ENCODE measurements around the gene PIRT. TPM values are rescaled to one million over a fixed set of nuclear protein-coding genes. Genes with fewer than 3 reads are reported as not detected.

PIRT gene
- total RNA-seq, 1 donor from 2014 or later, result not detected

- no peaks in the 10 kb centered on the region for H3K4me1 Mint-ChIP-seq (ENCODE audit: low read depth)
- TF ChIP-seq CTCF (IDR thresholded peaks at IDR 0.05; ENCODE audit: unreplicated experiment), result no peak
These were observed 16.1 kb downstream of the PIRT start for GRCh38 chr17:10821770-10822169.

GRCh38 chr17:10821054-10821453 lies 16.8 kb downstream of the PIRT start:
- H3K36me3 Mint-ChIP-seq (ENCODE audit: insufficient read depth), result no peaks in the 10 kb centered on the region
- no peaks in the 10 kb centered on the region for H3K4me1 Mint-ChIP-seq (ENCODE audit: low read depth)
- no peaks in the 10 kb centered on the region for H3K9me3 Mint-ChIP-seq (ENCODE audit: low read depth)
- peaks cover 28% of the 10 kb centered on the region for H3K27me3 Mint-ChIP-seq
- H3K27ac Mint-ChIP-seq, result no peak overlapping the region
- TF ChIP-seq CTCF (IDR thresholded peaks at IDR 0.05; ENCODE audit: unreplicated experiment), result no peak
- no peak for DNase-seq (ENCODE audit: low spot score, unreplicated experiment)
- no peak overlapping the region for H3K4me3 Mint-ChIP-seq (ENCODE audit: low read depth)

More at GRCh38 chr17:10821770-10822169, 16.1 kb downstream of the PIRT start:
- Mint-ChIP-seq H3K4me3 (ENCODE audit: low read depth) (no peak overlapping the region), H3K27me3 (peaks cover 28% of the 10 kb centered on the region), H3K9me3 (ENCODE audit: low read depth) (no peaks in the 10 kb centered on the region), H3K27ac (no peak overlapping the region), H3K36me3 (ENCODE audit: insufficient read depth) (no peaks in the 10 kb centered on the region)
- no peak for DNase-seq (ENCODE audit: low spot score, unreplicated experiment)

GRCh38 chr17:10815319-10815718 lies 22.6 kb downstream of the PIRT start:
- Mint-ChIP-seq H3K27ac (no peak overlapping the region), H3K36me3 (ENCODE audit: insufficient read depth) (no peaks in the 10 kb centered on the region), H3K27me3 (peaks cover 29% of the 10 kb centered on the region), H3K4me3 (ENCODE audit: low read depth) (no peak overlapping the region), H3K4me1 (ENCODE audit: low read depth) (no peaks in the 10 kb centered on the region), H3K9me3 (ENCODE audit: low read depth) (no peaks in the 10 kb centered on the region)
- TF ChIP-seq CTCF (IDR thresholded peaks at IDR 0.05; ENCODE audit: unreplicated experiment), result no peak
- DNase-seq (ENCODE audit: low spot score, unreplicated experiment), result no peak

- Mint-ChIP-seq H3K36me3 (ENCODE audit: insufficient read depth) (no peaks in the 10 kb centered on the region), H3K27ac (no peak overlapping the region), H3K4me3 (ENCODE audit: low read depth) (no peak overlapping the region), H3K4me1 (ENCODE audit: low read depth) (peaks cover 2% of the 10 kb centered on the region), H3K9me3 (ENCODE audit: low read depth) (no peaks in the 10 kb centered on the region), H3K27me3 (peaks cover 26% of the 10 kb centered on the region)
- no peak for TF ChIP-seq CTCF (IDR thresholded peaks at IDR 0.05; ENCODE audit: unreplicated experiment)
- no peak for DNase-seq (ENCODE audit: low spot score, unreplicated experiment)
These were observed 23.8 kb downstream of the PIRT start for GRCh38 chr17:10814075-10814474.

- no peak for DNase-seq (ENCODE audit: low spot score, unreplicated experiment)
- H3K27ac Mint-ChIP-seq, result no peak overlapping the region
- H3K4me1 Mint-ChIP-seq (ENCODE audit: low read depth), result peaks cover 2% of the 10 kb centered on the region
- TF ChIP-seq CTCF (IDR thresholded peaks at IDR 0.05; ENCODE audit: unreplicated experiment), result no peak
- H3K4me3 Mint-ChIP-seq (ENCODE audit: low read depth), result no peak overlapping the region
- no peaks in the 10 kb centered on the region for H3K36me3 Mint-ChIP-seq (ENCODE audit: insufficient read depth)
- no peaks in the 10 kb centered on the region for H3K9me3 Mint-ChIP-seq (ENCODE audit: low read depth)
- H3K27me3 Mint-ChIP-seq, result peaks cover 19% of the 10 kb centered on the region
These were observed 25.2 kb downstream of the PIRT start for GRCh38 chr17:10812674-10813073.

All from progenitor cell of endocrine pancreas (in vitro differentiated cells).